Choroid plexus epithelial cell (primary cell): Measurements from ENCODE around the gene ITIH6.
"Not testable (repeated sequence)": the region's sequence is repeated elsewhere in the genome, so short reads cannot be mapped to it uniquely, and the experiment has no call there.

ENCODE experiments used
- DNase-seq: peaks from one replicate; pipeline ENCODE4 v3.0.0-alpha.2; 2010; ENCODE audit warnings: low read depth
- H3K4me3 ChIP-seq: 2 replicates; pipeline ENCODE4 v1.5.1; 2011; ENCODE audit warnings: low read depth, mild to moderate bottlenecking, control low read depth, low read length, moderate library complexity
- TF ChIP-seq, protein P1 (sequence below): conservative IDR thresholded peaks from 2 replicates; pipeline ENCODE4 v1.5.1; 2011; ENCODE audit warnings: low read depth, mild to moderate bottlenecking, control low read depth, inconsistent platforms, low read length, moderate library complexity

ITIH6 gene, protein sequence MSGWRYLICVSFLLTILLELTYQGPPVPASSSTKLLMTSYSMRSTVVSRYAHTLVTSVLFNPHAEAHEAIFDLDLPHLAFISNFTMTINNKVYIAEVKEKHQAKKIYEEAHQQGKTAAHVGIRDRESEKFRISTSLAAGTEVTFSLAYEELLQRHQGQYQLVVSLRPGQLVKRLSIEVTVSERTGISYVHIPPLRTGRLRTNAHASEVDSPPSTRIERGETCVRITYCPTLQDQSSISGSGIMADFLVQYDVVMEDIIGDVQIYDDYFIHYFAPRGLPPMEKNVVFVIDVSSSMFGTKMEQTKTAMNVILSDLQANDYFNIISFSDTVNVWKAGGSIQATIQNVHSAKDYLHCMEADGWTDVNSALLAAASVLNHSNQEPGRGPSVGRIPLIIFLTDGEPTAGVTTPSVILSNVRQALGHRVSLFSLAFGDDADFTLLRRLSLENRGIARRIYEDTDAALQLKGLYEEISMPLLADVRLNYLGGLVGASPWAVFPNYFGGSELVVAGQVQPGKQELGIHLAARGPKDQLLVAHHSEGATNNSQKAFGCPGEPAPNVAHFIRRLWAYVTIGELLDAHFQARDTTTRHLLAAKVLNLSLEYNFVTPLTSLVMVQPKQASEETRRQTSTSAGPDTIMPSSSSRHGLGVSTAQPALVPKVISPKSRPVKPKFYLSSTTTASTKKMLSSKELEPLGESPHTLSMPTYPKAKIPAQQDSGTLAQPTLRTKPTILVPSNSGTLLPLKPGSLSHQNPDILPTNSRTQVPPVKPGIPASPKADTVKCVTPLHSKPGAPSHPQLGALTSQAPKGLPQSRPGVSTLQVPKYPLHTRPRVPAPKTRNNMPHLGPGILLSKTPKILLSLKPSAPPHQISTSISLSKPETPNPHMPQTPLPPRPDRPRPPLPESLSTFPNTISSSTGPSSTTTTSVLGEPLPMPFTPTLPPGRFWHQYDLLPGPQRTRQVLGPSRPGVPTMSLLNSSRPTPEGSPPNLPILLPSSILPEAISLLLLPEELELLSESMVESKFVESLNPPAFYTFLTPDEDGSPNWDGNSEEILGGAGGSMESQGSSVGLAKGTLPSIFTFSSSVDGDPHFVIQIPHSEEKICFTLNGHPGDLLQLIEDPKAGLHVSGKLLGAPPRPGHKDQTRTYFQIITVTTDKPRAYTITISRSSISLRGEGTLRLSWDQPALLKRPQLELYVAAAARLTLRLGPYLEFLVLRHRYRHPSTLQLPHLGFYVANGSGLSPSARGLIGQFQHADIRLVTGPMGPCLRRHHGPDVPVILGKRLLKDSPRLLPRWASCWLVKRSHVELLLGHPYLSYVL

DNA sequence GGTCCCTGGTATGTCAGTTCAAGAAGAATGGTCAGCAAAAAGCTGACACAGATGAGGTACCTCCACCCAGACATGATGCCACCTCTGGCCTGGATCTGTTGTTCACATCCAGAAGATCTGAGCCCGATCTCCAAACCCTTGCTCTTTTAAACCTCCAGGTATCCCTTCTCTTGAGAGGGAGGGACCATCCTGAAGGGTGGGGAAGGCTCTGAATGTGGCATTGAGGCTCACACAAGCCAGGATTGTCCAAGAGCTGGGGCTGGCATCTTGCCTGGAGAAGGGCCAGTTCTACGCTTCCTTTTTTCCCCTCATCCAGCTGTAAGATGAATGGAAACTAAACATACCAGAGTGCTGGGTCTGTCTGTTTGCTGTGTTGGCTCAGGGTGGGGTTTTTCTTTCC, at the start of gene ITIH6:
TSS of gene ITIH6 (minus strand) at position 119 of the 400 bp plus-strand sequence. CDS start at position 74, 45 bp downstream.
- DNase-seq: no peak
- TF ChIP-seq, protein P1, sequence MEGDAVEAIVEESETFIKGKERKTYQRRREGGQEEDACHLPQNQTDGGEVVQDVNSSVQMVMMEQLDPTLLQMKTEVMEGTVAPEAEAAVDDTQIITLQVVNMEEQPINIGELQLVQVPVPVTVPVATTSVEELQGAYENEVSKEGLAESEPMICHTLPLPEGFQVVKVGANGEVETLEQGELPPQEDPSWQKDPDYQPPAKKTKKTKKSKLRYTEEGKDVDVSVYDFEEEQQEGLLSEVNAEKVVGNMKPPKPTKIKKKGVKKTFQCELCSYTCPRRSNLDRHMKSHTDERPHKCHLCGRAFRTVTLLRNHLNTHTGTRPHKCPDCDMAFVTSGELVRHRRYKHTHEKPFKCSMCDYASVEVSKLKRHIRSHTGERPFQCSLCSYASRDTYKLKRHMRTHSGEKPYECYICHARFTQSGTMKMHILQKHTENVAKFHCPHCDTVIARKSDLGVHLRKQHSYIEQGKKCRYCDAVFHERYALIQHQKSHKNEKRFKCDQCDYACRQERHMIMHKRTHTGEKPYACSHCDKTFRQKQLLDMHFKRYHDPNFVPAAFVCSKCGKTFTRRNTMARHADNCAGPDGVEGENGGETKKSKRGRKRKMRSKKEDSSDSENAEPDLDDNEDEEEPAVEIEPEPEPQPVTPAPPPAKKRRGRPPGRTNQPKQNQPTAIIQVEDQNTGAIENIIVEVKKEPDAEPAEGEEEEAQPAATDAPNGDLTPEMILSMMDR: no peak

DNA sequence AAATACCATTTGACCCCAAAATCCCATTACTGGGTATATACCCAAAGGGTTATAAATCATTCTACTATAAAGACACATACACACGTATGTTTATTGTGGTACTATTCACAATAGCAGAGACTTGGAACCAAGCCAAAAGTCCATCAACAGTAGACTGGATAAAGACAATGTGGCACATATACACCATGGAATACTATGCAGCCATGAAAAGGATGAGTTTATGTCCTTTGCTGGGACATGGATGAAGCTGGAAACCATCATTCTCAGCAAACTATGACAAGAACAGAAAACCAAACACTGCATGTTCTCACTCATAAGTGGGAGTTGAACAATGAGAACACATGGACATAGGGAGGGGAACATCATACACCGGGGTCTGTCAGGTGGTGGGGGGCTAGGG, 49.6 kb upstream of the ITIH6 start:
- H3K4me3 ChIP-seq, DNase-seq: not testable (repeated sequence)

More for the DNA sequence above, at the start of gene ITIH6:
- no peak within 1 kb of the TSS for H3K4me3 ChIP-seq

DNA sequence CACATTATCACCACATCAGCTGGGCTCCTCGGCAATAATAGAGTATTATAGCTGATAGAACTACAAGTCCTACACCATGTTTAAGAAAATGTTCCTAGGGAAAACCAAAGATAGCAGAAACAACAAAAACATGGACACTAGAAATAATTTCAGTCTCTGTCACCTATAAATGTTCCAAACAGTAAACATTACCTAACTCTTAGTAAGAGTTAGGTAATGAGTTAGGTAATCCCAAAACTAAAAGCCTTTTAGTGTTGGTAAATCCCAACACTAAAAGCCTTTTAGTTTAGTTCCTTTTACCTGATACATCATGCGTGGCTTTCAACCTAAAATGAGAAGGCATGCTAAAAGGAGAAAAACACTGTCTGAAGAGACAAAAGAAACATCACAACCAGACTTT, 45.0 kb upstream of the ITIH6 start:
- DNase-seq: no peak
- H3K4me3 ChIP-seq: no peak overlapping the region
- TF ChIP-seq, protein P1: no peak

DNA sequence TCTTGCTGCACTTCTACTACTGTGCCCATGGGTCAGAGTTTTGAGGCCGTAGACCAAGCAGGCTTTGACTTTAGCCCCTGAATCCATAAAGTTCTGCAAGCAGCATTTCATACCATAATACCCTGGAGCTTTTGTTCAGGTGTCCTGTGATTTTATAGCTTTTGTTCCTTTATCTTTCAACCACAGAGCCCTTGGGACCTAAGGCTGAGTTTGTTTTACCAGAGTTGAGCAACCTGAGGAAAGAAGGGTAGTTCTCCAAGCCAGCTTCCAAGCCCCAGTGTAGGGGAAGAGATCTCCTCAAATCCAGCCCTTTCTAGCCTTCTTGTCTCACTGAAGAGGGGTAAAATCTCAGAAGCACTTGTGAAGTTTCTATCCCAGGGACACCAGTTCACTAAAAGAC, 44.6 kb upstream of the ITIH6 start:
- TF ChIP-seq, protein P1: no peak
- no peak for DNase-seq
- no peak overlapping the region for H3K4me3 ChIP-seq

DNA sequence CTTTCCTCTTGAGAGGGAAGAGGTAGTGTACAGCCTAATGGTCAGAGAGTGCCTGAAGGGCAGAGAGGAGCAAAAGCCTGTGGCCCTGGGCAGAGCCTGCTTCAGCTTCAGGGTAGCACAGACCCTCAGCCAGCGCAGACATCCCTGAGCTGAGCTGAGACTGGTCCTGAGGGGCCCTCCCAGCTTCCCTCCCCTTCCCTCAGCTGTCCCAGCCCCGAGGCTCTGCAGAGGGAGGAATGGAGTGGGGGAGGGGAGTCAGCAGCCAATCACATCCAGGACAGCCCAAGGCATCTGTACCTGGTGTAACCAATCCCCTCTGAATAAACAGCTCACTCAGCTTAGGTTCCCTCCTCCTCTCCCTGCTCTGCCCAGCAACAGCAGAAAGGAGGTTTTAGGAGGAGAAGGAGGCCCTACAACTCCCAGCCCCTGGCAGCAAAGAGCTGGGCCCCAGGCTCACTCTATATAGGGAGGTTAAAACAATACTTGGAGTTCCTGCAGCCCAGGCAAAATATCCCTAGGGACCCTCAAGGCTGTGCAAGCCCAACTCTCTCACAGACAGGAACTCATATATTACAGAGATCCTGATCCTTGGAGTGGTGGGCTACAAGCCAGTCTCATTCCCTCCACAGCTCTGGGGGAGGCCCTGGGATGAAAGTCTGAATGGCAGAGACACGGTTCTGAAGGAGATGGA, 43.3 kb upstream of the ITIH6 start:
- DNase-seq, H3K4me3 ChIP-seq: not testable (repeated sequence)

DNA sequence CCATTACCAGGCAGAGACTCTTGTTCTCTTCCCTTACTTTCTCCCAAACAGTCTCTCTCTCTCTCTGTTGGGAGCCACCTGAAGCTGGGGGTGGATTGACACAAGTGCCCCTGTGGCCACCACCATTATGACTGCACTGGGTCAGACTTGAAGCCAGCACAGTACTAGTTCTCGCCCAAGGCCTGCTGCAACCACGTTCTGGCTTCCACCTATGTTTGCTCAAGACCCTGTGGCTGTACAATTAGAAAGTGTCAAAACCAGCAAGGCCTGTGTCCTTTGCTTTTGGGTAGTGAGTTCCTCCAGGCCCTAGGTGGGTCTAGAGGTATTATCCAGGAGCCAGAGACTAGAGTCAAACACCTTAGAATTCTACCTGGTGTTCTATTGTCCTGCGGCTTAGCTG, 40.5 kb upstream of the ITIH6 start:
- H3K4me3 ChIP-seq: no peak overlapping the region
- no peak for DNase-seq
- TF ChIP-seq, protein P1: no peak

DNA sequence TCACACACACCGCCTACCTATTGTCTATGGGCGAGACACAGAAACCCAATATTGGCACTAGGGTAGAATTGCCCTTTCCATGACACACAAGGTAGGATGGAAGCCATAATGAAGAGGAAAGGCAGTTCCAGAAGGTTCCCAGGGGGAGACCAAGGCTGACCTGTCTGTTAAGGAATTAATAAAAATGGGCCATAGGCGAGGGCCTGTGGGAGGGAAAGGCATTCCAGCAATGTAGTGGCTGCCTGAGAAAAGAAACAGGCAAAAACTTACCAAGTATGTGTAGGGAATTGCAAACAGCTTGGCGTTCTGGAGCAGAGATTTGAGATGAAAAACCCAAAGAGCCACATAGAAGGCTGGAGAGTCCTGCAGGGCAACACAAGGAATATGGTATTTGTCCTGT, 28.5 kb upstream of the ITIH6 start:
- no peak overlapping the region for H3K4me3 ChIP-seq
- peak; percentile 11 for DNase-seq
- TF ChIP-seq, protein P1: no peak
